K562 (cell line): ENCODE data around the gene PIK3CG. TPM values are rescaled to one million over a fixed set of nuclear protein-coding genes. Genes with fewer than 3 reads are reported as not detected.
A peak's percentile ranks its signal among the peaks of the same experiment; 100 is the strongest.

Experiments
- ADNP ChIP-seq: fragments of 200-800 bp; sonication (Bioruptor generic); IDR thresholded peaks from 2 replicates; pipeline ENCODE4 v1.6.1; 2016; ENCODE audit warnings: missing genetic modification characterization, missing compliant biosample characterization
- EP300 ChIP-seq: IDR thresholded peaks from 2 replicates; pipeline ENCODE4 v1.6.1; 2012; ENCODE audit warnings: low read length, improper control_type of control experiment
- FOXJ2 ChIP-seq: fragments of 200-800 bp; sonication (Bioruptor generic); IDR thresholded peaks from 2 replicates; pipeline ENCODE4 v1.6.1; 2016; ENCODE audit warnings: missing genetic modification characterization, missing compliant biosample characterization
- MBD1 ChIP-seq: fragments of 250-450 bp; sonication (Bioruptor Pico); IDR thresholded peaks from 2 replicates; pipeline ENCODE4 v1.8.0; 2022; ENCODE audit warnings: inconsistent platforms
- MLLT1 ChIP-seq, 2 experiments: fragments of 450-650 bp; IDR thresholded peaks; 2 replicates each; pipeline ENCODE4 v1.6.1; 2016
- NFIC ChIP-seq: fragments of 450-650 bp; IDR thresholded peaks from 2 replicates; pipeline ENCODE4 v1.6.1; 2017; ENCODE audit warnings: mild to moderate bottlenecking, inconsistent platforms
- POLR2AphosphoS5 ChIP-seq: IDR thresholded peaks from 2 replicates; pipeline ENCODE4 v1.6.1; 2011; ENCODE audit warnings: mild to moderate bottlenecking, low read depth, low read length, moderate library complexity; ENCODE audit not compliant: control insufficient read depth, insufficient read depth
- POLR2B ChIP-seq: fragments of 450-650 bp; IDR thresholded peaks from 2 replicates; pipeline ENCODE4 v1.6.1; 2018; ENCODE audit warnings: low read depth; ENCODE audit not compliant: partially characterized antibody
- SIN3A ChIP-seq, 2 experiments: fragments of 150-350 bp in 1 of 2; IDR thresholded peaks; 2 replicates each; pipeline ENCODE4 v1.6.1; 2011 to 2016; ENCODE audit warnings: borderline replicate concordance in 2 of 2, low read depth in 2 of 2, low read length in 2 of 2, mild to moderate bottlenecking in 2 of 2, moderate library complexity in 2 of 2; ENCODE audit not compliant: control insufficient read depth in 1 of 2
- SRF ChIP-seq, 2 experiments: fragments of 250-450, 450-650 bp in 1 of 2; sonication (Bioruptor Pico) in 1 of 2; sonication (generic) in 1 of 2; formaldehyde crosslinking; IDR thresholded peaks; 2 replicates each; pipeline versions ENCODE4 v1.5.0 to v1.5.1; 2020 to 2022; ENCODE audit warnings: mild to moderate bottlenecking in 1 of 2, missing genetic modification reagents in 1 of 2
- TOE1 ChIP-seq, 2 experiments: fragments of 450-650 bp in 1 of 2; sonication (generic) in 1 of 2; formaldehyde crosslinking in 1 of 2; IDR thresholded peaks; 2 replicates each; pipeline versions ENCODE4 v1.7.1 to v1.8.0; 2016 to 2022; ENCODE audit warnings: borderline replicate concordance in 2 of 2, mild to moderate bottlenecking in 2 of 2, antibody characterized with exemption in 1 of 2, inconsistent platforms in 1 of 2, low read depth in 1 of 2, missing genetic modification reagents in 1 of 2, moderate library complexity in 1 of 2
- ZNF282 ChIP-seq: sonication (generic); formaldehyde crosslinking; IDR thresholded peaks from 2 replicates; pipeline ENCODE4 v1.8.1; 2023; ENCODE audit warnings: missing genetic modification reagents
- ZNF551 ChIP-seq: fragments of 250-450 bp; sonication (Bioruptor Pico); IDR thresholded peaks from 2 replicates; pipeline ENCODE4 v1.5.0; 2021; ENCODE audit warnings: mild to moderate bottlenecking, moderate library complexity
- polyA plus RNA-seq, 8 experiments: library from polyadenylated mRNA; depleted of rRNA in 4 of 8; stranded (reverse) in 5 of 8; unstranded in 3 of 8; fragments of >200 nt; fragmentation: Nextera tagmentation in 2 of 8; fragmentation: Illumina TruSeq in 1 of 8; extraction: Ambion mirVana in 2 of 8; extraction: Trizol in 1 of 8; gene quantifications; 2 replicates each; pipeline versions ENCODE4 v1.2.1 to v1.2.3, GENCODE V29; 2011 to 2014; ENCODE audit warnings: inconsistent platforms in 1 of 8, missing spikeins in 1 of 8
- total RNA-seq, 7 experiments: library from RNA; depleted of rRNA in 6 of 7; stranded (reverse); fragments of >200 nt in 6 of 7; fragmentation: Illumina TruSeq in 2 of 7; extraction: Trizol in 2 of 7; gene quantifications; 2 replicates each; pipeline versions ENCODE4 v1.2.1 to v1.2.3, GENCODE V29; 2011 to 2021; ENCODE audit warnings: low replicate concordance in 1 of 7
- TF ChIP-seq, protein P1 (sequence below), 2 experiments: fragments of 450-650 bp; IDR thresholded peaks; 2 replicates each; pipeline ENCODE4 v1.6.1; 2016; ENCODE audit warnings: mild to moderate bottlenecking in 2 of 2, borderline replicate concordance in 1 of 2, low read depth in 1 of 2, moderate library complexity in 1 of 2

Gene PIK3CG
- total and polyA plus RNA-seq, 9 of the 15 experiments (the other 6 are each of a cell fraction or from before 2014, with no cell fraction given) = 5.3 to 42.5 (median 29.0) TPM

- TF ChIP-seq, protein P1, sequence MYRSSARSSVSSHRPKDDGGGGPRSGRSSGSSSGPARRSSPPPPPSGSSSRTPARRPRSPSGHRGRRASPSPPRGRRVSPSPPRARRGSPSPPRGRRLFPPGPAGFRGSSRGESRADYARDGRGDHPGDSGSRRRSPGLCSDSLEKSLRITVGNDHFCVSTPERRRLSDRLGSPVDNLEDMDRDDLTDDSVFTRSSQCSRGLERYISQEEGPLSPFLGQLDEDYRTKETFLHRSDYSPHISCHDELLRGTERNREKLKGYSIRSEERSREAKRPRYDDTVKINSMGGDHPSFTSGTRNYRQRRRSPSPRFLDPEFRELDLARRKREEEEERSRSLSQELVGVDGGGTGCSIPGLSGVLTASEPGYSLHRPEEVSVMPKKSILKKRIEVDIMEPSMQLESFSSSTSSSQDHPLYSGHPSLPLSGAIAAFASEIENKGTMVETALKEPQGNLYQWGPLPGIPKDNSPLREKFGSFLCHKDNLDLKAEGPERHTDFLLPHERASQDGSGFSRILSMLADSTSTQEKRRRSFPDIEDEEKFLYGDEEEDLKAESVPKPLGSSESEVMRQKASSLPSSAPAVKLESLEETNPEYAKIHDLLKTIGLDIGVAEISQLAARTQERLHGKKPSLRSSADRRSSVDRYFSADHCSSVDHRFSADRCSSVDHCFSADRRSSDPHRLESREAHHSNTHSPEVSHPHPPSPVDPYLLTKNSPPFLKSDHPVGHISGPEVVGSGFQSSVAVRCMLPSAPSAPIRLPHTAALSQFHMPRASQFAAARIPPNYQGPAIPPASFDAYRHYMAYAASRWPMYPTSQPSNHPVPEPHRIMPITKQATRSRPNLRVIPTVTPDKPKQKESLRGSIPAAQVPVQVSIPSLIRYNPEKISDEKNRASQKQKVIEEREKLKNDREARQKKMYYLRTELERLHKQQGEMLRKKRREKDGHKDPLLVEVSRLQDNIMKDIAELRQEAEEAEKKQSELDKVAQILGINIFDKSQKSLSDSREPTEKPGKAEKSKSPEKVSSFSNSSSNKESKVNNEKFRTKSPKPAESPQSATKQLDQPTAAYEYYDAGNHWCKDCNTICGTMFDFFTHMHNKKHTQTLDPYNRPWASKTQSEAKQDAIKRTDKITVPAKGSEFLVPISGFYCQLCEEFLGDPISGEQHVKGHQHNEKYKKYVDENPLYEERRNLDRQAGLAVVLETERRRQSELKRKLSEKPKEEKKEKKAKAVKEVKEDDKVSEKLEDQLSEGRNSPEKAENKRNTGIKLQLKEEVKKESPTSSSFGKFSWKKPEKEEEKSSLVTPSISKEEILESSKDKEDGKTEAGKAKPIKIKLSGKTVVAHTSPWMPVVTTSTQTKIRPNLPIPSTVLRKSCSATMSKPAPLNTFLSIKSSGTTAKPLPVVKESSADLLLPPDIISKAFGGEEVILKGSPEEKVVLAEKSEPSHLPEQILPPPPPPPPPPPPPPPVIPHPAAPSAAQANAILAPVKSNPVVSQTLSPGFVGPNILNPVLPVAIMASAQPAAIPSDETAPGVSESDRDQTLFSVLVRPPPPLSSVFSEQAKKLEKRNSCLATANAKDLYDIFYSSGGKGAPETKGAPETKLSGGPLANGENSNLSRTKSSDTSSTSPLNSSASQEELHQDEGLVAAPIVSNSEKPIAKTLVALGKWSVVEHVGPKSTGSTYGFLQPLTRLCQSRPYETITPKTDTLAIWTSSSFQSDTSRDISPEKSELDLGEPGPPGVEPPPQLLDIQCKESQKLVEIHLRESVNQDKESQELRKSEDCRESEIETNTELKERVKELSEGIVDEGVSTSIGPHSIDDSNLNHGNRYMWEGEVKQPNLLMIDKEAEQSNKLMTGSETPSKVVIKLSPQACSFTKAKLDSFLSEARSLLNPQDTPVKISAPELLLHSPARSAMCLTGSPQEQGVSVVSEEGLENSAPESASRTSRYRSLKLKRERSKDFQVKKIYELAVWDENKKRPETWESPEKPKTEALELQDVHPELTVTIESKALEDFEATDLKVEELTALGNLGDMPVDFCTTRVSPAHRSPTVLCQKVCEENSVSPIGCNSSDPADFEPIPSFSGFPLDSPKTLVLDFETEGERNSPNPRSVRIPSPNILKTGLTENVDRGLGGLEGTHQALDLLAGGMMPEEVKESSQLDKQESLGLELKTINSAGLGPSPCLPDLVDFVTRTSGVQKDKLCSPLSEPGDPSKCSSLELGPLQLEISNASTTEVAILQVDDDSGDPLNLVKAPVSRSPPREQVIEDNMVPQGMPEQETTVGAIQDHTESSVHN (IDR thresholded peaks at IDR 0.05; ENCODE audit: borderline replicate concordance in 1 of 2, low read depth in 1 of 2) = no peak; a peak in 1 of 4 replicates
- peak; percentile 35; the same call in 1 of the 2 replicates for TF ChIP-seq FOXJ2
- no peak for TF ChIP-seq MBD1 (CRISPR knock-in tag)
- peak; percentile 50; the same call in 1 of the 2 replicates for TF ChIP-seq POLR2AphosphoS5
- TF ChIP-seq SIN3A (IDR thresholded peaks at IDR 0.05; ENCODE audit: borderline replicate concordance in 2 of 2, control insufficient read depth in 1 of 2, low read depth in 2 of 2, low read length in 2 of 2) = no peak
- TF ChIP-seq POLR2B = no peak
- TF ChIP-seq ZNF282 (CRISPR knock-in tag) = no peak
- TF ChIP-seq ZNF551 (CRISPR knock-in tag) = no peak
- TF ChIP-seq TOE1 (IDR thresholded peaks at IDR 0.05; ENCODE audit: borderline replicate concordance) = no peak
- TF ChIP-seq TOE1 (CRISPR knock-in tag; IDR thresholded peaks at IDR 0.05; ENCODE audit: borderline replicate concordance, low read depth) = no peak
- TF ChIP-seq NFIC = 0 out of 2 replicates have a peak, but pooled peaks have one; percentile 10
- TF ChIP-seq ADNP (tag) = no peak
- no peak for TF ChIP-seq EP300
- TF ChIP-seq MLLT1 (IDR thresholded peaks at IDR 0.05) = no peak
- no peak; a peak in 1 of 4 replicates for TF ChIP-seq SRF (CRISPR knock-in tag; IDR thresholded peaks at IDR 0.05)
Observed at GRCh38 chr7:106863274-106863997, 1.6 kb upstream of the PIK3CG start (continued).
